CD8-positive, alpha-beta memory T cell (primary cell): ENCODE results near the gene ZSWIM4. TPM values are rescaled to one million over a fixed set of nuclear protein-coding genes. Genes with fewer than 3 reads are reported as not detected.

ENCODE experiments used
- CTCF ChIA-PET: fragments of 350-600 bp; sonication (Branson Sonifier 250); formaldehyde crosslinking; loops from one replicate; lab custom pipeline; 2021; ENCODE audit warnings: antibody characterized with exemption; lab: Charles Lee
- POLR2A ChIA-PET: fragments of 350-600 bp; sonication (Branson Sonifier 250); formaldehyde crosslinking; loops from one replicate; lab custom pipeline; 2021; ENCODE audit warnings: antibody characterized with exemption; lab: Charles Lee
- DNase-seq, 5 donors: peaks; one replicate each; pipeline versions ENCODE4 v3.0.0 to v3.0.0-alpha.2; 2020 to 2022; ENCODE audit warnings: mixed read lengths in 1 of 5
- H3K27ac ChIP-seq: one replicate; pipeline ENCODE4 v1.7.0; 2013; ENCODE audit warnings: low read depth, mild to moderate bottlenecking, low read length, moderate library complexity
- H3K27me3 ChIP-seq: 2 replicates; pipeline ENCODE4 v1.7.0; 2013; ENCODE audit warnings: low read length, mild to moderate bottlenecking; ENCODE audit not compliant: insufficient read depth, poor library complexity, severe bottlenecking
- H3K36me3 ChIP-seq: 2 replicates; pipeline ENCODE4 v1.7.0; 2013; ENCODE audit warnings: mild to moderate bottlenecking, low read length, moderate library complexity; ENCODE audit not compliant: insufficient read depth
- H3K4me1 ChIP-seq: 2 replicates; pipeline ENCODE4 v1.7.0; 2013; ENCODE audit warnings: mild to moderate bottlenecking, low read length, moderate library complexity; ENCODE audit not compliant: insufficient read depth
- H3K4me3 ChIP-seq: 2 replicates; pipeline ENCODE4 v1.7.0; 2013; ENCODE audit warnings: mild to moderate bottlenecking, low read length
- H3K9me3 ChIP-seq: 2 replicates; pipeline ENCODE4 v1.7.0; 2013; ENCODE audit warnings: mild to moderate bottlenecking, low read length
- H3K27ac Mint-ChIP-seq, 8 donors: one replicate each; pipeline ENCODE4 v1.8.0; 2020 to 2021; ENCODE audit warnings: mixed read lengths in 8 of 8, mild to moderate bottlenecking in 6 of 8, inconsistent platforms in 3 of 8, moderate library complexity in 3 of 8
- H3K27me3 Mint-ChIP-seq, 2 donors: one replicate each; pipeline ENCODE4 v1.8.0; 2020 to 2021; ENCODE audit warnings: mixed read lengths in 2 of 2, mild to moderate bottlenecking in 1 of 2, moderate library complexity in 1 of 2
- H3K36me3 Mint-ChIP-seq, 3 donors: one replicate each; pipeline ENCODE4 v1.8.0; 2020 to 2021; ENCODE audit warnings: mixed read lengths in 3 of 3, inconsistent platforms in 1 of 3, mild to moderate bottlenecking in 1 of 3
- H3K4me1 Mint-ChIP-seq, 3 donors: one replicate each; pipeline ENCODE4 v1.8.0; 2020 to 2021; ENCODE audit warnings: mixed read lengths in 3 of 3, inconsistent platforms in 1 of 3, mild to moderate bottlenecking in 1 of 3
- H3K4me3 Mint-ChIP-seq, 7 donors: one replicate each; pipeline ENCODE4 v1.8.0; 2020 to 2021; ENCODE audit warnings: mixed read lengths in 7 of 7, mild to moderate bottlenecking in 6 of 7, moderate library complexity in 4 of 7, inconsistent platforms in 2 of 7
- H3K9me3 Mint-ChIP-seq, 5 donors: one replicate each; pipeline ENCODE4 v1.8.0; 2020 to 2022; ENCODE audit warnings: mixed read lengths in 5 of 5, mild to moderate bottlenecking in 3 of 5, moderate library complexity in 2 of 5, inconsistent platforms in 1 of 5
- polyA plus RNA-seq: library from polyadenylated mRNA; unstranded; fragments of 300-500 nt; fragmentation: Illumina TruSeq; gene quantifications from one replicate; pipeline ENCODE4 v1.2.3, GENCODE V29; 2021
- total RNA-seq, 2 experiments: library from RNA; stranded (reverse); gene quantifications; one replicate each; pipeline ENCODE4 v1.2.3, GENCODE V29; 2021

ZSWIM4 gene
- total and polyA plus RNA-seq, 3 experiments from 2014 or later: 1.6 to 4.8 (median 4.4) TPM

- no peak overlapping the region for H3K27ac Mint-ChIP-seq
- no peak overlapping the region for H3K4me3 Mint-ChIP-seq
- H3K9me3 ChIP-seq: no peaks in the 10 kb centered on the region
- H3K4me3 ChIP-seq: no peak overlapping the region
- H3K36me3 ChIP-seq: peaks cover 41% of the 10 kb centered on the region
- H3K36me3 Mint-ChIP-seq: peaks cover 13 to 65% (median 15%) of the 10 kb centered on the region in 3 donors
- no peaks in the 10 kb centered on the region for H3K27me3 ChIP-seq
- DNase-seq: no peak
- CTCF ChIA-PET: no interaction called here
- H3K27ac ChIP-seq: no peak overlapping the region
- H3K4me1 Mint-ChIP-seq: peaks cover 6 to 9% (median 8%) of the 10 kb centered on the region in 3 donors
- POLR2A ChIA-PET: no interaction called here
- H3K4me1 ChIP-seq: peaks cover 2% of the 10 kb centered on the region
- no peaks in the 10 kb centered on the region for H3K9me3 Mint-ChIP-seq
- H3K27me3 Mint-ChIP-seq: peaks cover 0 to 2% of the 10 kb centered on the region in 2 donors
Observed at GRCh38 chr19:13758795-13759194, 36.4 kb upstream of the ZSWIM4 start.

- Histone ChIP-seq H3K9me3 (no peaks in the 10 kb centered on the region), H3K27me3 (no peaks in the 10 kb centered on the region), H3K4me1 (peaks cover 16% of the 10 kb centered on the region), H3K4me3 (no peak overlapping the region), H3K36me3 (peaks cover 26% of the 10 kb centered on the region), H3K27ac (no peak overlapping the region)
- Mint-ChIP-seq H3K9me3 (no peaks in the 10 kb centered on the region), H3K4me3 (no peak overlapping the region), H3K36me3 (peaks cover 4 to 58% (median 8%) of the 10 kb centered on the region in 3 donors), H3K27ac (no peak overlapping the region), H3K27me3 (no peaks in the 10 kb centered on the region), H3K4me1 (peaks cover 18 to 28% (median 19%) of the 10 kb centered on the region in 3 donors)
- CTCF ChIA-PET: interaction anchor here (0.9 kb wide), 1 partner anchor 13 kb away, joined by 3 read pairs; no protein-coding TSS in a partner anchor
- no peak for DNase-seq
- POLR2A ChIA-PET: interaction anchor here (0.9 to 1.0 kb wide), 2 partner anchors 13 kb away, joined by 3 to 4 read pairs; partner anchors contain the start of gene C19orf53
Observed at GRCh38 chr19:13761423-13761822, 33.8 kb upstream of the ZSWIM4 start.

GRCh38 chr19:13762635-13763235 is 32.5 kb upstream of the ZSWIM4 start:
- Mint-ChIP-seq H3K36me3 (peaks cover 4 to 47% (median 6%) of the 10 kb centered on the region in 3 donors), H3K27me3 (no peaks in the 10 kb centered on the region), H3K4me3 (peak overlapping the region in 1 of 7 donors; percentile 91), H3K4me1 (peaks cover 18 to 32% (median 20%) of the 10 kb centered on the region in 3 donors), H3K9me3 (no peaks in the 10 kb centered on the region), H3K27ac (no peak overlapping the region)
- Histone ChIP-seq H3K4me1 (peaks cover 16% of the 10 kb centered on the region), H3K36me3 (peaks cover 17% of the 10 kb centered on the region), H3K9me3 (no peaks in the 10 kb centered on the region), H3K27ac (no peak overlapping the region), H3K27me3 (no peaks in the 10 kb centered on the region), H3K4me3 (no peak overlapping the region)
- CTCF ChIA-PET: no interaction called here
- POLR2A ChIA-PET: no interaction called here
- no peak for DNase-seq

GRCh38 chr19:13763265-13763664 is 32.0 kb upstream of the ZSWIM4 start:
- no peaks in the 10 kb centered on the region for H3K9me3 Mint-ChIP-seq
- no peak for DNase-seq
- POLR2A ChIA-PET: no interaction called here
- peaks cover 2 to 44% (median 7%) of the 10 kb centered on the region in 3 donors for H3K36me3 Mint-ChIP-seq
- peak overlapping the region; percentile 67 to 90 (median 85) for H3K4me3 Mint-ChIP-seq
- Histone ChIP-seq H3K27ac (peak overlapping the region; percentile 57), H3K36me3 (peaks cover 11% of the 10 kb centered on the region), H3K4me1 (peaks cover 16% of the 10 kb centered on the region), H3K4me3 (no peak overlapping the region), H3K27me3 (no peaks in the 10 kb centered on the region), H3K9me3 (no peaks in the 10 kb centered on the region)
- no peaks in the 10 kb centered on the region for H3K27me3 Mint-ChIP-seq
- H3K4me1 Mint-ChIP-seq: peaks cover 18 to 32% (median 20%) of the 10 kb centered on the region in 3 donors
- CTCF ChIA-PET: no interaction called here
- H3K27ac Mint-ChIP-seq: peak overlapping the region in 3 of 8 donors; percentile 55 to 88 (median 77)

- Histone ChIP-seq H3K4me3 (peak within 1 kb of the TSS; percentile 73), H3K27me3 (no peaks in the 10 kb centered on the region), H3K4me1 (peaks cover 16% of the 10 kb centered on the region), H3K9me3 (no peaks in the 10 kb centered on the region), H3K27ac (peak within 1 kb of the TSS; percentile 57), H3K36me3 (peaks cover 4% of the 10 kb centered on the region)
- peak within 1 kb of the TSS; percentile 84 to 94 (median 90) for H3K27ac Mint-ChIP-seq
- H3K36me3 Mint-ChIP-seq: peaks cover 0 to 41% (median 5%) of the 10 kb centered on the region in 3 donors
- no peaks in the 10 kb centered on the region for H3K27me3 Mint-ChIP-seq
- H3K4me3 Mint-ChIP-seq: peak within 1 kb of the TSS; percentile 82 to 94 (median 90)
- DNase-seq: peak; percentile 48 to 73 (median 56)
- H3K9me3 Mint-ChIP-seq: no peaks in the 10 kb centered on the region
- ChIA-PET POLR2A (interaction anchor here (0.5 to 1.4 kb wide), 5 partner anchors 11 to 643 kb away, joined by 3 to 16 read pairs (median 6); partner anchors contain the start of gene ZSWIM4), CTCF (interaction anchor here (0.7 to 1.7 kb wide), 4 partner anchors 20 to 98 kb away, joined by 3 to 7 read pairs (median 3); no protein-coding TSS in a partner anchor)
- H3K4me1 Mint-ChIP-seq: peaks cover 18 to 32% (median 20%) of the 10 kb centered on the region in 3 donors
Observed at GRCh38 chr19:13764101-13764807, 31.0 kb upstream of the ZSWIM4 start, which contains the start of gene MRI1. TSS of gene MRI1 (plus strand) at chr19:13764522. CDS start at chr19:13764589, 67 bp downstream.

- ChIA-PET POLR2A (interaction anchor here (0.5 to 1.4 kb wide), 5 partner anchors 10 to 643 kb away, joined by 3 to 11 read pairs (median 5); partner anchors contain the start of gene ZSWIM4), CTCF (interaction anchor here (0.7 to 1.7 kb wide), 4 partner anchors 19 to 98 kb away, joined by 3 to 7 read pairs (median 3); no protein-coding TSS in a partner anchor)
- H3K4me3 Mint-ChIP-seq: peak overlapping the region; percentile 81 to 94 (median 90)
- H3K27me3 Mint-ChIP-seq: no peaks in the 10 kb centered on the region
- Histone ChIP-seq H3K36me3 (peaks cover 4% of the 10 kb centered on the region), H3K27ac (peak overlapping the region; percentile 0), H3K4me1 (peaks cover 16% of the 10 kb centered on the region), H3K27me3 (no peaks in the 10 kb centered on the region), H3K9me3 (no peaks in the 10 kb centered on the region), H3K4me3 (peak overlapping the region; percentile 29)
- no peaks in the 10 kb centered on the region for H3K9me3 Mint-ChIP-seq
- H3K36me3 Mint-ChIP-seq: peaks cover 0 to 42% (median 5%) of the 10 kb centered on the region in 3 donors
- peak overlapping the region; percentile 84 to 94 (median 90) for H3K27ac Mint-ChIP-seq
- DNase-seq: peak; percentile 19 to 59 (median 26)
- peaks cover 18 to 32% (median 20%) of the 10 kb centered on the region in 3 donors for H3K4me1 Mint-ChIP-seq
Observed at GRCh38 chr19:13764821-13765394, 30.3 kb upstream of the ZSWIM4 start.

GRCh38 chr19:13765395-13766094 is 29.7 kb upstream of the ZSWIM4 start:
- no peaks in the 10 kb centered on the region for H3K9me3 Mint-ChIP-seq
- ChIA-PET CTCF (interaction anchor here (1.4 to 1.7 kb wide), 2 partner anchors 82 to 97 kb away, joined by 3 to 7 read pairs; no protein-coding TSS in a partner anchor), POLR2A (interaction anchor here (0.8 to 1.4 kb wide), 4 partner anchors 9 to 36 kb away, joined by 3 to 11 read pairs (median 6); partner anchors contain the start of gene ZSWIM4)
- Histone ChIP-seq H3K36me3 (peaks cover 4% of the 10 kb centered on the region), H3K9me3 (no peaks in the 10 kb centered on the region), H3K27ac (peak overlapping the region; percentile 0), H3K27me3 (no peaks in the 10 kb centered on the region), H3K4me3 (peak overlapping the region; percentile 29), H3K4me1 (peaks cover 16% of the 10 kb centered on the region)
- peaks cover 18 to 32% (median 20%) of the 10 kb centered on the region in 3 donors for H3K4me1 Mint-ChIP-seq
- H3K27ac Mint-ChIP-seq: peak overlapping the region; percentile 84 to 94 (median 90)
- H3K27me3 Mint-ChIP-seq: no peaks in the 10 kb centered on the region
- peak overlapping the region; percentile 81 to 94 (median 90) for H3K4me3 Mint-ChIP-seq
- no peak for DNase-seq
- H3K36me3 Mint-ChIP-seq: peaks cover 0 to 41% (median 5%) of the 10 kb centered on the region in 3 donors
